ENCODE measurements around the gene IL2RA. TPM values are rescaled to one million over a fixed set of nuclear protein-coding genes. Genes with fewer than 3 reads are reported as not detected.

Gene IL2RA
- total RNA-seq, 3 donors from 2014 or later (not counting 1 experiment from before 2014, with no cell fraction given), result 3.4 to 11.2 (median 3.7) TPM

DNA sequence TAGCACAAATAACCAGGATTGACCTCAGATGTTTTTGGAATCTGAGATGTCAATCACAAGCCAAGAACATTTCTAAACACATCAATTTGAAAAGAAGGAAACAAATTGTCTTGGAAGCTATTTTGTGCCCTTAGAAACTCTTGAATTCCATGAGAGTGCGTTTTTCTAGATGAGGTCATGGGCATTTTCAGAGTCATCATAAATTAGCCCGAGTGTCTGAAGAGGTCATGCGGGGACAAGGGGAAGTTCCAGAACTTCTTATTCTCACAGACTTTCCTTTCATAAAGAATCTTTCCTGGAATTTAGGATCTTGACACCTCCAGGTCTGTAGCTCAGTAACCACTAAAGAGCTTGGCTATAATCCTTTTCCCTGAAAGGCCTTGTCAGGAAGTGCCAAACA, 28.2 kb downstream of the IL2RA start:
- no peak overlapping the region for H3K4me3 ChIP-seq (ENCODE audit: low read length)
- intact Hi-C loops (cut with micrococcal nuclease), result no loop called here
- Mint-ChIP-seq H3K9me3 (peaks cover 4 to 5% of the 10 kb centered on the region in 2 donors), H3K36me3 (peaks cover 24% of the 10 kb centered on the region), H3K4me1 (peaks cover 22 to 28% of the 10 kb centered on the region in 2 donors), H3K4me3 (no peak overlapping the region), H3K27ac (no peak overlapping the region), H3K27me3 (ENCODE audit: low read depth in 2 of 2) (peaks cover 2 to 34% of the 10 kb centered on the region in 2 donors)
- H3K27me3 ChIP-seq (ENCODE audit: control insufficient read depth, insufficient read depth, low read length), result no peaks in the 10 kb centered on the region
- H3K36me3 ChIP-seq (ENCODE audit: control insufficient read depth, insufficient read depth, low read length), result no peaks in the 10 kb centered on the region
- 52% methylated on average over 3 of the region's 3 CpGs for WGBS (ENCODE audit: insufficient coverage)
- DNase-seq, result no peak
- peaks cover 20% of the 10 kb centered on the region for H3K4me1 ChIP-seq (ENCODE audit: control insufficient read depth, insufficient read depth, low read length)
- H3K27ac ChIP-seq (ENCODE audit: low read length), result no peak overlapping the region
- no peak for ATAC-seq
- TF ChIP-seq CTCF (IDR thresholded peaks at IDR 0.05), result no peak
- H3K9me3 ChIP-seq (ENCODE audit: control insufficient read depth, insufficient read depth, low read length), result no peaks in the 10 kb centered on the region

DNA sequence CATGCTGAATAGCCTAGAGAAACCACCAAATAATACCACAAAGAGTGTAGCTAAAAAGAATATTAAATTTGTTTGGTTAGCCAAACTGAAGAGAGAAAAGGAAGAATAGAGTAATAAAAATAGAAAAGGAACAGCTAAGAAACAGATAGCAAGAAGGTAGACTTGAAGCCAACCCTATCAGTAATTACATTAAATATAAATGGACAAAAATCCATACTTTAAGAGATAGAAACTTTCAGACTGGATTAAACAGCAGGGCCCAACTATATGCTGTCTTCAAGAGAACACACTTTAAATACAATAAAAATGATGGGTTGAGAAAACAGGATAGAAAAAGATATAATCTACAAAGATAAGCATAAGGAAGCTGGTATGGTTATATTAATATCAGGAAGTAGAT, 31.2 kb downstream of the IL2RA start:
- no peaks in the 10 kb centered on the region for H3K36me3 ChIP-seq (ENCODE audit: control insufficient read depth, insufficient read depth, low read length)
- DNase-seq, result no peak
- Mint-ChIP-seq H3K9me3 (peaks cover 4 to 5% of the 10 kb centered on the region in 2 donors), H3K4me3 (no peak overlapping the region), H3K4me1 (no peaks in the 10 kb centered on the region), H3K36me3 (peaks cover 16% of the 10 kb centered on the region), H3K27me3 (ENCODE audit: low read depth in 2 of 2) (peaks cover 2 to 36% of the 10 kb centered on the region in 2 donors), H3K27ac (no peak overlapping the region)
- H3K4me3 ChIP-seq (ENCODE audit: low read length), result no peak overlapping the region
- intact Hi-C loops (cut with micrococcal nuclease), result no loop called here
- no peak for ATAC-seq
- no peak overlapping the region for H3K27ac ChIP-seq (ENCODE audit: low read length)
- H3K27me3 ChIP-seq (ENCODE audit: control insufficient read depth, insufficient read depth, low read length), result no peaks in the 10 kb centered on the region
- no peak for TF ChIP-seq CTCF (IDR thresholded peaks at IDR 0.05)
- H3K9me3 ChIP-seq (ENCODE audit: control insufficient read depth, insufficient read depth, low read length), result no peaks in the 10 kb centered on the region
- no peaks in the 10 kb centered on the region for H3K4me1 ChIP-seq (ENCODE audit: control insufficient read depth, insufficient read depth, low read length)

DNA sequence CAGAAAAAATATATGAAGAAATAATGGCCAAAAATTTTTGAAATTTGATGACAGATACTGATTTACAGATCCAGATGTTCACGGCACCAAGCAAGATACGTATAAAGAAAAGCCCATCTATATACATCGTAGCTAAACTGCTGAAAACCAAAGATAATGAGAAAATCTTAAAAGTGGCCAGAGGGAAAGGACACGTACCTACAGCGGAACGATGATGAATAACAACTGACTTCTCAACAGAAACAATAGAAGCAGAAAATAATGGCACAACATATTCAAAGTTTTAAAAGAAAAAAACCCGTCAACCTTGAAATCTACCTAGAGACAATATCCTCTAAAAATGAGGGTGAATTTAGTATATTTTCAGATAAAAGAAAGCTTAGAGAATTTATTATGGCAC, 31.9 kb downstream of the IL2RA start:
- ATAC-seq, result no peak
- H3K4me3 Mint-ChIP-seq, result no peak overlapping the region
- no peaks in the 10 kb centered on the region for H3K9me3 ChIP-seq (ENCODE audit: control insufficient read depth, insufficient read depth, low read length)
- H3K36me3 Mint-ChIP-seq, result peaks cover 16% of the 10 kb centered on the region
- no peaks in the 10 kb centered on the region for H3K36me3 ChIP-seq (ENCODE audit: control insufficient read depth, insufficient read depth, low read length)
- H3K27me3 ChIP-seq (ENCODE audit: control insufficient read depth, insufficient read depth, low read length), result no peaks in the 10 kb centered on the region
- H3K27me3 Mint-ChIP-seq (ENCODE audit: low read depth in 2 of 2), result peaks cover 0 to 36% of the 10 kb centered on the region in 2 donors
- no peak overlapping the region for H3K27ac ChIP-seq (ENCODE audit: low read length)
- no peak overlapping the region for H3K4me3 ChIP-seq (ENCODE audit: low read length)
- no peaks in the 10 kb centered on the region for H3K4me1 Mint-ChIP-seq
- H3K9me3 Mint-ChIP-seq, result peaks cover 4 to 5% of the 10 kb centered on the region in 2 donors
- DNase-seq, result no peak
- no peaks in the 10 kb centered on the region for H3K4me1 ChIP-seq (ENCODE audit: control insufficient read depth, insufficient read depth, low read length)
- no peak overlapping the region for H3K27ac Mint-ChIP-seq
- intact Hi-C loops (cut with micrococcal nuclease), result no loop called here
- no peak for TF ChIP-seq CTCF (IDR thresholded peaks at IDR 0.05)
- 96% methylated on average over 6 of the region's 7 CpGs for WGBS (ENCODE audit: insufficient coverage)

- no peak for ATAC-seq
- no peak overlapping the region for H3K27ac Mint-ChIP-seq
- H3K4me3 Mint-ChIP-seq, result no peak overlapping the region
- H3K4me3 ChIP-seq (ENCODE audit: low read length), result no peak overlapping the region
- no peak for TF ChIP-seq CTCF (IDR thresholded peaks at IDR 0.05)
- H3K9me3 ChIP-seq (ENCODE audit: control insufficient read depth, insufficient read depth, low read length), result no peaks in the 10 kb centered on the region
- H3K4me1 Mint-ChIP-seq, result no peaks in the 10 kb centered on the region
- no peaks in the 10 kb centered on the region for H3K4me1 ChIP-seq (ENCODE audit: control insufficient read depth, insufficient read depth, low read length)
- no peak for DNase-seq
- H3K27me3 ChIP-seq (ENCODE audit: control insufficient read depth, insufficient read depth, low read length), result no peaks in the 10 kb centered on the region
- peaks cover 0 to 21% of the 10 kb centered on the region in 2 donors for H3K27me3 Mint-ChIP-seq (ENCODE audit: low read depth in 2 of 2)
- no peaks in the 10 kb centered on the region for H3K36me3 ChIP-seq (ENCODE audit: control insufficient read depth, insufficient read depth, low read length)
- H3K27ac ChIP-seq (ENCODE audit: low read length), result no peak overlapping the region
- intact Hi-C loops (cut with micrococcal nuclease), result no loop called here
- peaks cover 4 to 5% of the 10 kb centered on the region in 2 donors for H3K9me3 Mint-ChIP-seq
- peaks cover 16% of the 10 kb centered on the region for H3K36me3 Mint-ChIP-seq
- WGBS (ENCODE audit: insufficient coverage), result 63% methylated on average over 6 of the region's 6 CpGs
These were observed 34.2 kb downstream of the IL2RA start for GRCh38 chr10:6027929-6028328.

Data from natural killer cell (primary cell).